OCI-LY7 (cell line): ENCODE data around the gene PCDHB11. TPM values are rescaled to one million over a fixed set of nuclear protein-coding genes. Genes with fewer than 3 reads are reported as not detected.
"Not testable (repeated sequence)": the region's sequence is repeated elsewhere in the genome, so short reads cannot be mapped to it uniquely, and the experiment has no call there.

ENCODE experiments used
- BruUV-seq: library from RNA; stranded (reverse); fragments of 400-500 nt; replicated peaks from 2 replicates; lab custom pipeline; 2021; lab: Mats Ljungman, UMichigan
- CTCF ChIA-PET: fragments of 300-600 bp; sonication (Branson Sonifier 250); formaldehyde crosslinking; loops from one replicate; lab custom pipeline; 2022; ENCODE audit warnings: antibody characterized with exemption; ENCODE audit not compliant: unreplicated experiment; lab: Charles Lee
- POLR2A ChIA-PET: fragments of 300-600 bp; sonication (Branson Sonifier 250); formaldehyde crosslinking; loops from one replicate; lab custom pipeline; 2022; ENCODE audit warnings: antibody characterized with exemption; lab: Charles Lee
- DNase-seq: peaks from one replicate; pipeline ENCODE4 v3.0.0-alpha.2; 2015; ENCODE audit warnings: low spot score
- H2AFZ ChIP-seq: fragments of 200-600 bp; sonication (generic), shearing (Covaris generic); 2 replicates; pipeline ENCODE4 v1.6.1; 2014; ENCODE audit warnings: mild to moderate bottlenecking, antibody characterized with exemption, low read length, moderate library complexity
- H3K27ac ChIP-seq: fragments of 200-600 bp; sonication (generic); 2 replicates; pipeline ENCODE4 v1.5.1; 2014; ENCODE audit warnings: mixed run types, low read depth, mild to moderate bottlenecking, moderate library complexity, low read length, inconsistent platforms; ENCODE audit not compliant: poor library complexity, severe bottlenecking
- H3K36me3 ChIP-seq: fragments of 200-600 bp; sonication (generic); 2 replicates; pipeline ENCODE4 v1.6.1; 2014; ENCODE audit warnings: mild to moderate bottlenecking, antibody characterized with exemption, low read length, moderate library complexity, mixed read lengths; ENCODE audit not compliant: insufficient read depth
- H3K4me1 ChIP-seq: fragments of 200-600 bp; sonication (generic); 2 replicates; pipeline ENCODE4 v1.5.1; 2014; ENCODE audit warnings: mild to moderate bottlenecking, low read length; ENCODE audit not compliant: insufficient read depth, poor library complexity, severe bottlenecking
- H3K4me2 ChIP-seq: fragments of 200-600 bp; sonication (generic); 2 replicates; pipeline ENCODE4 v1.6.1; 2014; ENCODE audit warnings: mild to moderate bottlenecking, low read length
- H3K4me3 ChIP-seq: fragments of 200-600 bp; sonication (generic); 2 replicates; pipeline ENCODE4 v1.5.1; 2014; ENCODE audit warnings: mild to moderate bottlenecking, low read depth, low read length; ENCODE audit not compliant: poor library complexity, severe bottlenecking
- H3K79me2 ChIP-seq: fragments of 200-600 bp; sonication (generic); 2 replicates; pipeline ENCODE4 v1.6.1; 2016; ENCODE audit warnings: low read depth, mild to moderate bottlenecking, low read length, moderate library complexity, mixed read lengths; ENCODE audit not compliant: insufficient read depth
- H3K9me2 ChIP-seq: fragments of 200-600 bp; sonication (generic); 2 replicates; pipeline ENCODE4 v1.6.1; 2016; ENCODE audit warnings: mild to moderate bottlenecking, low read length, mixed read lengths; ENCODE audit not compliant: insufficient read depth
- H3K9me3 ChIP-seq: fragments of 200-600 bp; sonication (generic); 2 replicates; pipeline ENCODE4 v1.6.1; 2014; ENCODE audit warnings: mild to moderate bottlenecking, mixed run types, low read length, mixed read lengths
- H4K20me1 ChIP-seq: fragments of 200-600 bp; sonication (generic); 2 replicates; pipeline ENCODE4 v1.6.1; 2014; ENCODE audit warnings: mild to moderate bottlenecking, antibody characterized with exemption, low read length, moderate library complexity, mixed read lengths; ENCODE audit not compliant: insufficient read depth
- CTCF ChIP-seq: fragments of 200-600 bp; sonication (generic); conservative IDR thresholded peaks from 2 replicates; pipeline ENCODE4 v1.5.1; 2014; ENCODE audit warnings: mild to moderate bottlenecking, antibody characterized with exemption, low read length, moderate library complexity, mixed read lengths
- EZH2phosphoT487 ChIP-seq: fragments of 200-600 bp; sonication (generic); IDR thresholded peaks from 2 replicates; pipeline ENCODE4 v1.6.1; 2018; ENCODE audit warnings: low read depth, borderline replicate concordance, mild to moderate bottlenecking, mixed run types, antibody characterized with exemption, low read length, moderate library complexity, mixed read lengths
- intact Hi-C: fragments of 100-400 bp; cut with micrococcal nuclease; formaldehyde crosslinking; loops from one replicate; pipeline ENCODE4 v1.10.0; 2022; ENCODE audit not compliant: unreplicated experiment
- total RNA-seq, 2 experiments: library from RNA; depleted of rRNA in 1 of 2; stranded (reverse); fragments of >200 nt in 1 of 2; shearing (Covaris generic) in 1 of 2; gene quantifications; 2 replicates each; pipeline ENCODE4 v1.2.3, GENCODE V29; 2014 to 2022

PCDHB11 gene
- total RNA-seq, 2 experiments from 2014 or later, result not detected

- CTCF ChIA-PET, result no interaction called here
- DNase-seq, result no peak
- no peaks in the 10 kb centered on the region for H3K9me3 ChIP-seq
These were observed 43.7 kb upstream of the PCDHB11 start for GRCh38 chr5:141155540-141156374.

GRCh38 chr5:141157356-141157755, 42.1 kb upstream of the PCDHB11 start:
- CTCF ChIA-PET, POLR2A ChIA-PET, H3K9me2 ChIP-seq, DNase-seq, H2AFZ ChIP-seq, H3K27ac ChIP-seq, H3K9me3 ChIP-seq, H3K36me3 ChIP-seq, H4K20me1 ChIP-seq, H3K79me2 ChIP-seq, BruUV-seq, H3K4me3 ChIP-seq, H3K4me1 ChIP-seq, H3K4me2 ChIP-seq, intact Hi-C loops: not testable (repeated sequence)

More at GRCh38 chr5:141155540-141156374, 43.7 kb upstream of the PCDHB11 start:
- Histone ChIP-seq H3K4me1 (no peaks in the 10 kb centered on the region), H3K4me3 (no peak overlapping the region), H3K4me2 (no peak overlapping the region), H3K9me2 (no peaks in the 10 kb centered on the region), H4K20me1 (no peaks in the 10 kb centered on the region), H2AFZ (no peak overlapping the region), H3K36me3 (no peaks in the 10 kb centered on the region), H3K27ac (no peak overlapping the region), H3K79me2 (no peaks in the 10 kb centered on the region)
- intact Hi-C loops, result no loop called here
- BruUV-seq, result no TSS peak
- peak; percentile 74 for TF ChIP-seq CTCF
- TF ChIP-seq EZH2phosphoT487, result no peak
- POLR2A ChIA-PET, result interaction anchor here (0.6 kb wide), 2 partner anchors 47 to 144 kb away, joined by 3 to 4 read pairs; no protein-coding TSS in a partner anchor

- H3K4me1 ChIP-seq, DNase-seq, H3K36me3 ChIP-seq, H2AFZ ChIP-seq, H3K4me2 ChIP-seq, H3K9me3 ChIP-seq, H4K20me1 ChIP-seq, POLR2A ChIA-PET, H3K4me3 ChIP-seq, intact Hi-C loops, H3K79me2 ChIP-seq, H3K9me2 ChIP-seq, H3K27ac ChIP-seq, BruUV-seq, CTCF ChIA-PET: not testable (repeated sequence)
These were observed 41.5 kb upstream of the PCDHB11 start for GRCh38 chr5:141157901-141158300.
